ENCODE measurements around the gene TOMM22.

Gene TOMM22

DNA sequence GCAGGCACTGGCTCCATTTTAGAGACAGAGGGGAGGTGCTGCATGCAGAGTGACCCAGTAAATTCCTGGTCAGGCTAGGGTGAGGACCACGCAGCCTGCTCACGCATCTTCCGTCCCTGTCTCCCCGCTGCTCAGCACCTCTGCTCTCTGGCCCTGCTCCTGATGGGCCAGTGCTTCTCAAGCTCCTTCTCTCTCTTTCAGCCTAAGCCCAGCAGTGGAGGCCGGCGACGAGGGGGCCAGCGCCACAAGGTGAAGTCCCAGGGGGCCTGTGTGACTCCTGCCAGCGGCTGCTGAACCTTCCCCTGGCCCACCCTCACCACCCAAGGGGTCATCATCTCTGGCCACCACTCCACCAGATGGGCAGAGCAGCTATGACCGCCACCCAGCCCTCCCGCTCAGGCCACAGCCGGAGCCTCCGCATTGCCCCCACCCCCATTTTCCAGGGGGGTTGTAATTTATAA is 48.7 kb downstream of the TOMM22 start (continued):
- TF ChIP-seq, protein P1, sequence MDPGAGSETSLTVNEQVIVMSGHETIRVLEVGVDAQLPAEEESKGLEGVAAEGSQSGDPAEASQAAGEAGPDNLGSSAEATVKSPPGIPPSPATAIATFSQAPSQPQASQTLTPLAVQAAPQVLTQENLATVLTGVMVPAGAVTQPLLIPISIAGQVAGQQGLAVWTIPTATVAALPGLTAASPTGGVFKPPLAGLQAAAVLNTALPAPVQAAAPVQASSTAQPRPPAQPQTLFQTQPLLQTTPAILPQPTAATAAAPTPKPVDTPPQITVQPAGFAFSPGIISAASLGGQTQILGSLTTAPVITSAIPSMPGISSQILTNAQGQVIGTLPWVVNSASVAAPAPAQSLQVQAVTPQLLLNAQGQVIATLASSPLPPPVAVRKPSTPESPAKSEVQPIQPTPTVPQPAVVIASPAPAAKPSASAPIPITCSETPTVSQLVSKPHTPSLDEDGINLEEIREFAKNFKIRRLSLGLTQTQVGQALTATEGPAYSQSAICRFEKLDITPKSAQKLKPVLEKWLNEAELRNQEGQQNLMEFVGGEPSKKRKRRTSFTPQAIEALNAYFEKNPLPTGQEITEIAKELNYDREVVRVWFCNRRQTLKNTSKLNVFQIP (CRISPR knock-in tag; IDR thresholded peaks at IDR 0.05; ENCODE audit: borderline replicate concordance, low read depth): no peak
- no peak for TF ChIP-seq BACH2 (CRISPR knock-in tag; IDR thresholded peaks at IDR 0.05; ENCODE audit: borderline replicate concordance)
- TF ChIP-seq GLIS3 (CRISPR knock-in tag; IDR thresholded peaks at IDR 0.05): no peak
- TF ChIP-seq, protein P2, sequence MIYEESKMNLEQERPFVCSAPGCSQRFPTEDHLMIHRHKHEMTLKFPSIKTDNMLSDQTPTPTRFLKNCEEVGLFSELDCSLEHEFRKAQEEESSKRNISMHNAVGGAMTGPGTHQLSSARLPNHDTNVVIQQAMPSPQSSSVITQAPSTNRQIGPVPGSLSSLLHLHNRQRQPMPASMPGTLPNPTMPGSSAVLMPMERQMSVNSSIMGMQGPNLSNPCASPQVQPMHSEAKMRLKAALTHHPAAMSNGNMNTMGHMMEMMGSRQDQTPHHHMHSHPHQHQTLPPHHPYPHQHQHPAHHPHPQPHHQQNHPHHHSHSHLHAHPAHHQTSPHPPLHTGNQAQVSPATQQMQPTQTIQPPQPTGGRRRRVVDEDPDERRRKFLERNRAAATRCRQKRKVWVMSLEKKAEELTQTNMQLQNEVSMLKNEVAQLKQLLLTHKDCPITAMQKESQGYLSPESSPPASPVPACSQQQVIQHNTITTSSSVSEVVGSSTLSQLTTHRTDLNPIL (CRISPR knock-in tag; IDR thresholded peaks at IDR 0.05; ENCODE audit: low read depth): no peak
- no peak for TF ChIP-seq OSR1 (CRISPR knock-in tag; IDR thresholded peaks at IDR 0.05)
- TF ChIP-seq ZNF70 (CRISPR knock-in tag; IDR thresholded peaks at IDR 0.05): no peak

DNA sequence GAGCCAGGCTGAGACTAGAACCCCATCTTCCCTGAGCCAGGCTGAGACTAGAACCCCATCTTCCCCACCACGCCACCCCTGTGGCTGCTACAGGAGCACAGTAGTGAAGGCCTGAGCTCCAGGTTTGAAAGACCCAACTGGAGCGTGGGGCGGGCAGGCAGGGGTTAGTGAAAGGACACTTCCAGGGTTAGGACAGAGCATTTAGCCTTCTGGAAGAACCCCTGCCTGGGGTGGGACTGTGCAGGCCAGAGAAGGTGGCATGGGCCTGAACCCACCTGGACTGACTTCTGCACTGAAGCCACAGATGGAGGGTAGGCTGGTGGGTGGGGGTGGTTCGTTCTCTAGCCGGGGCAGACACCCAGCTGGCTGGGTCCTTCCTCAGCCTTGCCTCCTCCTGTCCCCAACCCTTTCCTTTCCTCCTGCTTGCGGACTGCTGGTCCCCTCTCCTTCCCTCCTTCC is 50.0 kb downstream of the TOMM22 start:
- ATAC-seq: no peak

More for the DNA sequence above, 50.0 kb downstream of the TOMM22 start:
- TF ChIP-seq ZC3H10 (CRISPR knock-in tag; IDR thresholded peaks at IDR 0.05) (no peak), TCF4 (CRISPR knock-in tag; IDR thresholded peaks at IDR 0.05; ENCODE audit: borderline replicate concordance) (no peak), TOX (CRISPR knock-in tag; IDR thresholded peaks at IDR 0.05; ENCODE audit: borderline replicate concordance) (no peak), ISL1 (CRISPR knock-in tag; IDR thresholded peaks at IDR 0.05) (no peak), GLIS3 (CRISPR knock-in tag; IDR thresholded peaks at IDR 0.05) (no peak), ZFP3 (CRISPR knock-in tag; IDR thresholded peaks at IDR 0.05) (no peak), OSR1 (CRISPR knock-in tag; IDR thresholded peaks at IDR 0.05) (no peak), PPARA (CRISPR knock-in tag; IDR thresholded peaks at IDR 0.05; ENCODE audit: borderline replicate concordance) (no peak), BACH2 (CRISPR knock-in tag; IDR thresholded peaks at IDR 0.05; ENCODE audit: borderline replicate concordance) (no peak)
- TF ChIP-seq, protein P3, sequence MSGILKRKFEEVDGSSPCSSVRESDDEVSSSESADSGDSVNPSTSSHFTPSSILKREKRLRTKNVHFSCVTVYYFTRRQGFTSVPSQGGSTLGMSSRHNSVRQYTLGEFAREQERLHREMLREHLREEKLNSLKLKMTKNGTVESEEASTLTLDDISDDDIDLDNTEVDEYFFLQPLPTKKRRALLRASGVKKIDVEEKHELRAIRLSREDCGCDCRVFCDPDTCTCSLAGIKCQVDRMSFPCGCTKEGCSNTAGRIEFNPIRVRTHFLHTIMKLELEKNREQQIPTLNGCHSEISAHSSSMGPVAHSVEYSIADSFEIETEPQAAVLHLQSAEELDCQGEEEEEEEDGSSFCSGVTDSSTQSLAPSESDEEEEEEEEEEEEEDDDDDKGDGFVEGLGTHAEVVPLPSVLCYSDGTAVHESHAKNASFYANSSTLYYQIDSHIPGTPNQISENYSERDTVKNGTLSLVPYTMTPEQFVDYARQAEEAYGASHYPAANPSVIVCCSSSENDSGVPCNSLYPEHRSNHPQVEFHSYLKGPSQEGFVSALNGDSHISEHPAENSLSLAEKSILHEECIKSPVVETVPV (CRISPR knock-in tag; IDR thresholded peaks at IDR 0.05): no peak
- TF ChIP-seq, protein P4, sequence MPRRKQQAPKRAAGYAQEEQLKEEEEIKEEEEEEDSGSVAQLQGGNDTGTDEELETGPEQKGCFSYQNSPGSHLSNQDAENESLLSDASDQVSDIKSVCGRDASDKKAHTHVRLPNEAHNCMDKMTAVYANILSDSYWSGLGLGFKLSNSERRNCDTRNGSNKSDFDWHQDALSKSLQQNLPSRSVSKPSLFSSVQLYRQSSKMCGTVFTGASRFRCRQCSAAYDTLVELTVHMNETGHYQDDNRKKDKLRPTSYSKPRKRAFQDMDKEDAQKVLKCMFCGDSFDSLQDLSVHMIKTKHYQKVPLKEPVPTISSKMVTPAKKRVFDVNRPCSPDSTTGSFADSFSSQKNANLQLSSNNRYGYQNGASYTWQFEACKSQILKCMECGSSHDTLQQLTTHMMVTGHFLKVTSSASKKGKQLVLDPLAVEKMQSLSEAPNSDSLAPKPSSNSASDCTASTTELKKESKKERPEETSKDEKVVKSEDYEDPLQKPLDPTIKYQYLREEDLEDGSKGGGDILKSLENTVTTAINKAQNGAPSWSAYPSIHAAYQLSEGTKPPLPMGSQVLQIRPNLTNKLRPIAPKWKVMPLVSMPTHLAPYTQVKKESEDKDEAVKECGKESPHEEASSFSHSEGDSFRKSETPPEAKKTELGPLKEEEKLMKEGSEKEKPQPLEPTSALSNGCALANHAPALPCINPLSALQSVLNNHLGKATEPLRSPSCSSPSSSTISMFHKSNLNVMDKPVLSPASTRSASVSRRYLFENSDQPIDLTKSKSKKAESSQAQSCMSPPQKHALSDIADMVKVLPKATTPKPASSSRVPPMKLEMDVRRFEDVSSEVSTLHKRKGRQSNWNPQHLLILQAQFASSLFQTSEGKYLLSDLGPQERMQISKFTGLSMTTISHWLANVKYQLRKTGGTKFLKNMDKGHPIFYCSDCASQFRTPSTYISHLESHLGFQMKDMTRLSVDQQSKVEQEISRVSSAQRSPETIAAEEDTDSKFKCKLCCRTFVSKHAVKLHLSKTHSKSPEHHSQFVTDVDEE (CRISPR knock-in tag; IDR thresholded peaks at IDR 0.05): no peak
- TF ChIP-seq, protein P5, sequence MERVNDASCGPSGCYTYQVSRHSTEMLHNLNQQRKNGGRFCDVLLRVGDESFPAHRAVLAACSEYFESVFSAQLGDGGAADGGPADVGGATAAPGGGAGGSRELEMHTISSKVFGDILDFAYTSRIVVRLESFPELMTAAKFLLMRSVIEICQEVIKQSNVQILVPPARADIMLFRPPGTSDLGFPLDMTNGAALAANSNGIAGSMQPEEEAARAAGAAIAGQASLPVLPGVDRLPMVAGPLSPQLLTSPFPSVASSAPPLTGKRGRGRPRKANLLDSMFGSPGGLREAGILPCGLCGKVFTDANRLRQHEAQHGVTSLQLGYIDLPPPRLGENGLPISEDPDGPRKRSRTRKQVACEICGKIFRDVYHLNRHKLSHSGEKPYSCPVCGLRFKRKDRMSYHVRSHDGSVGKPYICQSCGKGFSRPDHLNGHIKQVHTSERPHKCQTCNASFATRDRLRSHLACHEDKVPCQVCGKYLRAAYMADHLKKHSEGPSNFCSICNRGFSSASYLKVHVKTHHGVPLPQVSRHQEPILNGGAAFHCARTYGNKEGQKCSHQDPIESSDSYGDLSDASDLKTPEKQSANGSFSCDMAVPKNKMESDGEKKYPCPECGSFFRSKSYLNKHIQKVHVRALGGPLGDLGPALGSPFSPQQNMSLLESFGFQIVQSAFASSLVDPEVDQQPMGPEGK (CRISPR knock-in tag; IDR thresholded peaks at IDR 0.05; ENCODE audit: borderline replicate concordance): no peak
- TF ChIP-seq, protein P2 (CRISPR knock-in tag; IDR thresholded peaks at IDR 0.05; ENCODE audit: low read depth): no peak
- TF ChIP-seq, protein P1 (CRISPR knock-in tag; IDR thresholded peaks at IDR 0.05; ENCODE audit: borderline replicate concordance, low read depth): no peak

Data from SK-N-SH treated with all-trans-retinoic acid at 6 μM for 48 hours (cell line).